HL-60/S4 (cell line): ENCODE results near the gene CYP11A1.

Source experiments
- in situ Hi-C: fragments of 300-500 bp; cut with MboI; formaldehyde crosslinking; loops from 2 replicates; pipeline ENCODE4 v1.14.3; 2022; ENCODE audit warnings: low sequenced_read_pairs

The CYP11A1 gene

GRCh38 chr15:74389241-74390048, 22.0 kb upstream of the CYP11A1 start:
- in situ Hi-C loops, result loop anchor here (10.0 to 25.0 kb wide), 2 partner anchors 235 to 573 kb away; partner anchors contain the start of gene RPP25

GRCh38 chr15:74388363-74388951, 21.0 kb upstream of the CYP11A1 start:
- in situ Hi-C loops, result loop anchor here (10.0 to 25.0 kb wide), 2 partner anchors 236 to 574 kb away; partner anchors contain the start of gene RPP25

- in situ Hi-C loops, result loop anchor here (10.0 to 25.0 kb wide), 2 partner anchors 237 to 575 kb away; partner anchors contain the start of gene RPP25
Measured at GRCh38 chr15:74387621-74388362, 20.3 kb upstream of the CYP11A1 start.

GRCh38 chr15:74387141-74387541, 19.7 kb upstream of the CYP11A1 start:
- in situ Hi-C loops, result loop anchor here (10.0 to 25.0 kb wide), 2 partner anchors 238 to 575 kb away; partner anchors contain the start of gene RPP25

GRCh38 chr15:74386496-74387140, 19.2 kb upstream of the CYP11A1 start:
- in situ Hi-C loops, result loop anchor here (10.0 to 25.0 kb wide), 2 partner anchors 238 to 576 kb away; partner anchors contain the start of gene RPP25

GRCh38 chr15:74385733-74386132, 18.3 kb upstream of the CYP11A1 start:
- in situ Hi-C loops, result loop anchor here (10.0 to 25.0 kb wide), 2 partner anchors 239 to 577 kb away; partner anchors contain the start of gene RPP25

- in situ Hi-C loops, result loop anchor here (5.0 to 25.0 kb wide), 3 partner anchors 52 to 577 kb away; partner anchors contain the start of gene RPP25
Measured at GRCh38 chr15:74384881-74385643, 17.6 kb upstream of the CYP11A1 start.

- in situ Hi-C loops, result loop anchor here (5.0 to 25.0 kb wide), 3 partner anchors 53 to 578 kb away; partner anchors contain the start of gene RPP25
Measured at GRCh38 chr15:74384566-74384880, 17.1 kb upstream of the CYP11A1 start.

GRCh38 chr15:74383695-74384565, 16.5 kb upstream of the CYP11A1 start:
- in situ Hi-C loops, result loop anchor here (5.0 to 25.0 kb wide), 3 partner anchors 53 to 578 kb away; partner anchors contain the start of gene RPP25

- in situ Hi-C loops, result loop anchor here (5.0 to 25.0 kb wide), 3 partner anchors 54 to 579 kb away; partner anchors contain the start of gene RPP25
Measured at GRCh38 chr15:74383286-74383685, 15.8 kb upstream of the CYP11A1 start.

GRCh38 chr15:74382004-74382816, 14.8 kb upstream of the CYP11A1 start:
- in situ Hi-C loops, result loop anchor here (5.0 to 25.0 kb wide), 3 partner anchors 55 to 580 kb away; partner anchors contain the start of gene RPP25

GRCh38 chr15:74381481-74381880, 14.0 kb upstream of the CYP11A1 start:
- in situ Hi-C loops, result loop anchor here (5.0 to 25.0 kb wide), 3 partner anchors 56 to 581 kb away; partner anchors contain the start of gene RPP25

- in situ Hi-C loops, result loop anchor here (5.0 to 25.0 kb wide), 3 partner anchors 56 to 581 kb away; partner anchors contain the start of gene RPP25
Measured at GRCh38 chr15:74381190-74381453, 13.7 kb upstream of the CYP11A1 start.

GRCh38 chr15:74380361-74381189, 13.1 kb upstream of the CYP11A1 start:
- in situ Hi-C loops, result loop anchor here (5.0 to 25.0 kb wide), 3 partner anchors 57 to 582 kb away; partner anchors contain the start of gene RPP25

GRCh38 chr15:74378848-74379247, 11.4 kb upstream of the CYP11A1 start:
- in situ Hi-C loops, result loop anchor here (10.0 to 25.0 kb wide), 2 partner anchors 386 to 583 kb away; partner anchors contain the start of gene RPP25
